IPS-15b (cell line): ENCODE measurements around the gene HMX3.
A peak's percentile ranks its signal among the peaks of the same experiment; 100 is the strongest.

Experiments
- H3K27me3 ChIP-seq: one replicate; pipeline ENCODE4 v1.6.1; 2013; ENCODE audit warnings: low read length; ENCODE audit not compliant: control insufficient read depth, insufficient read depth
- H3K36me3 ChIP-seq: one replicate; pipeline ENCODE4 v1.6.1; 2013; ENCODE audit warnings: low read length; ENCODE audit not compliant: control insufficient read depth, insufficient read depth
- H3K4me1 ChIP-seq: one replicate; pipeline ENCODE4 v1.6.1; 2013; ENCODE audit warnings: mild to moderate bottlenecking, low read length; ENCODE audit not compliant: control insufficient read depth, insufficient read depth
- H3K4me3 ChIP-seq: one replicate; pipeline ENCODE4 v1.5.1; 2013; ENCODE audit warnings: low read depth, low read length
- H3K9ac ChIP-seq: one replicate; pipeline ENCODE4 v1.6.1; 2013; ENCODE audit warnings: low read depth, mild to moderate bottlenecking, low read length
- H3K9me3 ChIP-seq: one replicate; pipeline ENCODE4 v1.6.1; 2013; ENCODE audit warnings: mild to moderate bottlenecking, low read length; ENCODE audit not compliant: control insufficient read depth, insufficient read depth

The HMX3 gene

GRCh38 chr10:123135415-123136141 is at the start of gene HMX3:
HMX3 (plus strand) TSS chr10:123135970; CDS start chr10:123136051, 81 bp downstream.
- Histone ChIP-seq H3K27me3 (peaks cover 93% of the 10 kb centered on the region), H3K4me3 (peak within 1 kb of the TSS; percentile 77), H3K36me3 (no peaks in the 10 kb centered on the region), H3K9me3 (no peaks in the 10 kb centered on the region), H3K9ac (no peak within 1 kb of the TSS), H3K4me1 (peaks cover 9% of the 10 kb centered on the region)

- H3K36me3 ChIP-seq, result no peaks in the 10 kb centered on the region
- no peak overlapping the region for H3K9ac ChIP-seq
- no peaks in the 10 kb centered on the region for H3K4me1 ChIP-seq
- no peaks in the 10 kb centered on the region for H3K27me3 ChIP-seq
- H3K9me3 ChIP-seq, result no peaks in the 10 kb centered on the region
- no peak overlapping the region for H3K4me3 ChIP-seq
Observed at GRCh38 chr10:123086281-123086680, 49.5 kb upstream of the HMX3 start.

- H3K9ac ChIP-seq, result no peak overlapping the region
- no peaks in the 10 kb centered on the region for H3K9me3 ChIP-seq
- H3K36me3 ChIP-seq, result no peaks in the 10 kb centered on the region
- H3K4me3 ChIP-seq, result no peak overlapping the region
- H3K4me1 ChIP-seq, result no peaks in the 10 kb centered on the region
- peaks cover 2% of the 10 kb centered on the region for H3K27me3 ChIP-seq
Observed at GRCh38 chr10:123087348-123087747, 48.4 kb upstream of the HMX3 start.

GRCh38 chr10:123087786-123088185 is 48.0 kb upstream of the HMX3 start:
- Histone ChIP-seq H3K9ac (no peak overlapping the region), H3K4me1 (no peaks in the 10 kb centered on the region), H3K9me3 (no peaks in the 10 kb centered on the region), H3K36me3 (no peaks in the 10 kb centered on the region), H3K27me3 (peaks cover 2% of the 10 kb centered on the region), H3K4me3 (no peak overlapping the region)

GRCh38 chr10:123092635-123093414 is 42.9 kb upstream of the HMX3 start:
- Histone ChIP-seq H3K4me3 (no peak overlapping the region), H3K9me3 (no peaks in the 10 kb centered on the region), H3K9ac (no peak overlapping the region), H3K4me1 (no peaks in the 10 kb centered on the region), H3K27me3 (peaks cover 6% of the 10 kb centered on the region), H3K36me3 (no peaks in the 10 kb centered on the region)

- Histone ChIP-seq H3K4me1 (no peaks in the 10 kb centered on the region), H3K9me3 (no peaks in the 10 kb centered on the region), H3K9ac (no peak overlapping the region), H3K36me3 (no peaks in the 10 kb centered on the region), H3K4me3 (no peak overlapping the region), H3K27me3 (peaks cover 6% of the 10 kb centered on the region)
Observed at GRCh38 chr10:123093489-123093888, 42.3 kb upstream of the HMX3 start.

- Histone ChIP-seq H3K4me3 (no peak overlapping the region), H3K9me3 (no peaks in the 10 kb centered on the region), H3K27me3 (peaks cover 6% of the 10 kb centered on the region), H3K36me3 (no peaks in the 10 kb centered on the region), H3K9ac (no peak overlapping the region), H3K4me1 (no peaks in the 10 kb centered on the region)
Observed at GRCh38 chr10:123096452-123096851, 39.3 kb upstream of the HMX3 start.

GRCh38 chr10:123097039-123097438 is 38.7 kb upstream of the HMX3 start:
- Histone ChIP-seq H3K9me3 (no peaks in the 10 kb centered on the region), H3K4me3 (no peak overlapping the region), H3K27me3 (peaks cover 4% of the 10 kb centered on the region), H3K4me1 (no peaks in the 10 kb centered on the region), H3K9ac (no peak overlapping the region), H3K36me3 (no peaks in the 10 kb centered on the region)

- Histone ChIP-seq H3K27me3 (no peaks in the 10 kb centered on the region), H3K9ac (no peak overlapping the region), H3K36me3 (no peaks in the 10 kb centered on the region), H3K4me1 (peaks cover 6% of the 10 kb centered on the region), H3K9me3 (no peaks in the 10 kb centered on the region), H3K4me3 (no peak overlapping the region)
Observed at GRCh38 chr10:123100030-123100762, 35.6 kb upstream of the HMX3 start.

GRCh38 chr10:123101872-123102271 is 33.9 kb upstream of the HMX3 start:
- no peaks in the 10 kb centered on the region for H3K36me3 ChIP-seq
- H3K9ac ChIP-seq, result no peak overlapping the region
- no peaks in the 10 kb centered on the region for H3K9me3 ChIP-seq
- H3K4me3 ChIP-seq, result no peak overlapping the region
- H3K4me1 ChIP-seq, result peaks cover 6% of the 10 kb centered on the region
- H3K27me3 ChIP-seq, result no peaks in the 10 kb centered on the region

- Histone ChIP-seq H3K9ac (no peak overlapping the region), H3K9me3 (no peaks in the 10 kb centered on the region), H3K27me3 (no peaks in the 10 kb centered on the region), H3K36me3 (no peaks in the 10 kb centered on the region), H3K4me1 (peaks cover 6% of the 10 kb centered on the region), H3K4me3 (peak overlapping the region; percentile 16)
Observed at GRCh38 chr10:123102673-123103072, 33.1 kb upstream of the HMX3 start.
